Fibroblast of skin of scalp (primary cell): ENCODE results near the gene NLGN1.
A peak's percentile ranks its signal among the peaks of the same experiment; 100 is the strongest.
"Not testable (repeated sequence)": the region's sequence is repeated elsewhere in the genome, so short reads cannot be mapped to it uniquely, and the experiment has no call there.

ENCODE experiments used
- DNase-seq: peaks from one replicate; pipeline ENCODE4 v3.0.0-alpha.2; 2013

The NLGN1 gene

DNA sequence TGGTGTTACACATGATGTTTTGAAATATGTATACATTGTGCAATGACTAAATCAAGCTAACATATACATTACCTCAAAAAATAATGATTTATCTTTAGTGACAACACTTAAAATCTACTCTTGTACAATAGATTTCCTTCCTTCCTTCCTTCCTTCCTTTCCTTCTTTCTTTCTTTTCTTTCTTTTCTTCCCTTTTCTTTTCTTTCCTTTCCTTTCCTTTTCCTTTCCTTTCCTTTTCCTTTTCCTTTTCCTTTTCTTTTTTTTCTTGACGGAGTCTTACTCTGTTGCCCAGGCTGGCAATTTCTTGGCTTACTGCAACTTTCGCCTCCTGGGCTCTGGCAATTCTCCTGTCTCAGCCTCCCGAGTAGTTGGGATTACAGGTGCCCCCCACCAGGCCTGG lies 170.5 kb downstream of the NLGN1 start:
- DNase-seq, result no peak

DNA sequence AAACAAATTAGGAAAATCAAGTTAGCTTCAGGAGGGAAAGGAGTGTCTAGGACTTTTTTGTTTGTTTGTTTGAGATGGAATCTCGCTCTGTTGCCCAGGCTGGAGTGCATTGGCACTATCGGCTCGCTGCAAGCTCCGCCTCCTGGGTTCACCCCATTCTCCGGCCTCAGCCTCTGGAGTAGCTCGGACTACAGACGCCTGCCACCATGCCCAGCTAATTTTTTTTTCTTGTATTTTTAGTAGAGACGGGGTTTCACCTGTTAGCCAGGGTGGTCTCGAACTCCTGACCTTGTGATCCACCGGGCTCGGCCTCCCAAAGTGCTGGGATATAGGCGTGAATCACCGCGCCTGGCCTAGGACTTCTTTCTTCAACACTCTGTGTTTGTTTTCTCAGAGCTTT lies 171.1 kb downstream of the NLGN1 start:
- no peak for DNase-seq

DNA sequence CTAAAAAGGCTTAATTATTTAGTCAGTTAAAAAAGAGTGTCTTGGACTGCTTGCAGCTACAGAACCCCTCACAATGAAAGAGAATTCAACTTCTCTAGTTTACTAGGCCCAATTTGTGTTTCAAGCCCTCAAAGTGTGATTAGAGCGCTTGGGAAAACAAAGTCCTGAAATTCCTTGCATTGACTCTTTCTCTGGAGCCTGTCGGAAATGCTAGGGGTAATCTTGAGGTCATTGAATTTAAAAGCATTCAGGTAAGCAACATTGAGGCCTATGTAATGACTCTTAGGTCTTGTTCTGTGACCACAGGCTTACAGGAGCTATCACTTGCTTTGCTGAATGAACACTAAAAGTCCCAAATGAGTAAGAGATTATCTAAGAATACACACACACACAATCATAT lies 186.0 kb downstream of the NLGN1 start:
- no peak for DNase-seq

DNA sequence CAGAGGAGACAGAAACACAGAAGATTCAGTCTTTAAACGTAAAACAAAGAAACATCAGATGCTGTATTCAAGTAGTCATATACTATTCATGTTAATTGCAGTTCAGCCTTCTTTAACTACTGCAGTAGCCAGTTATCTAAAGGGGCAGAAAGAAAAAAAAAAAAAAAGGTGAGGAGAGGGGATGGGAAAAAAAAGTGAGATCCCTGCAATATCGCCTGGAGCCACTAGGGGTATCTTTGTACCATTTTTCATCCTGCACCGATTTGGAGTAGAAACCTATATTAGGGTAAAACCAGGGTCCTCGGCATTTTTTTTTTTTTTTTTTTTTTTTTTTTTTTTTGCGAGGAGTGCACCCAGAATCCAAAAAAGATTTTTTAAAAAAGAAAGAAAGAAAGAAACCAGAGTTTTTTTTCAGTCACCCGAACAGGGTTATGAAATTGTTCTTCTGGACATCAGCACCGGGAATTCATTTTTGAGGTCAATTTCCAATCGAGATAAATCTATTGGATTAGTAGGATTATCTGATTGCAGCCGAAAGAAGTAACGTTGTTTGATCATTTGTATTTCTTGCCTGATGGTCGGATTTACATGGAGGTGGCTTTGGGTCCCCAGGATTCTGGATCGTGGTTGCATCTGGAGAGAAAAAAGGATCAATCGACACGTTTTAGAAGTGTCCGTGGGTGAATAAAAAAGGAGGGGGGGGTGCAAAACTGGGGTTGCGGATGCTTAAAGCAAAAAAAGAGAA lies 186.7 kb downstream of the NLGN1 start:
- peak; percentile 62 for DNase-seq

DNA sequence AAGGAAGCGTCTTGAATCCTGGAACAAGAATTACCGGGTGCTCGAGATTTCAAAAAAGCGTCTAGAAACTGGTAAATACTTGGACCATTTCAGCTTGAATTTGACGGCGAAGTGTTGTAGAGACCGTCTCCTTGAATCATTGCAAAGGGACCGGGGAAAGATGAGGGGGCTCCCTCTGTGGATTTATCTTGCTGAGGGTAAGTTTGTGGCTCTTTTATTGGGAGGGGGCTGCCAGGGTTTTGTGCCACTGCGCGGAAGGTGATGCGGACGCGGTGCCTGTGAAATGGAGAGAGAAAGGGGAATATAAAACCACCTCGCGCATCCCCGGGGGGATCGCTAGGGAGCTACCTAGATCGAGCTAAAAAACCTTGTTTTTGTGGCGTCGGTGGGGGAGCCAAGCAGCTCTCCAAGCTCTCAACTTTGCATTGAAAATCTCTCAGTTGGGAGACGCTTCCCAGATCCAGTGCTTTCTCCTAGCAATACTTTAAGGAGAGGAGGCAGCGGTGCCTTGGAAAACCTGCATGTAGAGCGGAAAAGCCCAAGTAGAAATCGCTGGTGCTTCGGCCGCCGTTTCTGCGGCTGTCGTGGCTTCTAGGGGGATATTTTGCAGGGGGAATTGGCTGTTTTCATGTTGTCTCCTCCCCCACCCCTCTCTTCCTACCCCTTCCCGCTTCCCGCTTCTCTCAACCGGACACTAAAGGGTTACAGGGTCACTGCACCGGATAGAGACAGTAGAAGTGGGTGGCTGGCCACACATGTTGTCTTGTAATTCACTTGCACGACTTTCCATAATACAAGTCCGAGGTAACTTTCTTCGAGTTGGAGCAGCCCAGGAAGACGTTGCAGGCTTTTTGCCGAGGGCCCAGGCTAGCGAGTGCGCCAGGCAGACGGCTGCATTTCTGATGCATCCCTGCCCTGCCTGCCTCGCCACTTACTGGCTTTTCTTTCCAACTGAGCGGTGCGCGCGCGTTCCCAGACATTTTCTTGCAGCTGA lies 187.6 kb downstream of the NLGN1 start:
- DNase-seq, result peak; percentile 58

DNA sequence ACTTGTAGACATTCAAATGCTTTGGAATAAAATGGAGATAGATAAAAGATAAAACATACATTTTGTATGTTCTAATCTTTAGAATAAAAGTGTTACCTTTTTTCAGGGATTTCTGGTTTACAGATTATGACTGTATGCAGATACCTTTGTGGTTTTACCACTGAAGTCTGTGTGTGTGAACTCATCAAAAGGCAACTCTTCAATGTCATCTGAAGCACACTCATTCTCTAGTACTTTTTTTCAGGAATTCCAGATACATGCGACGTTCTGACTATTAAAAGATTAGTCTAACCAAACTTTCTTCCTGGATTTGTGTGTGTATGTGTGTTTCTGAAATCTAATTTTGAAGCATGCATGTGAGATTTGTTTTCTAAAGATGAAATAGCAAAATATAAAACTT lies 188.6 kb downstream of the NLGN1 start:
- no peak for DNase-seq

DNA sequence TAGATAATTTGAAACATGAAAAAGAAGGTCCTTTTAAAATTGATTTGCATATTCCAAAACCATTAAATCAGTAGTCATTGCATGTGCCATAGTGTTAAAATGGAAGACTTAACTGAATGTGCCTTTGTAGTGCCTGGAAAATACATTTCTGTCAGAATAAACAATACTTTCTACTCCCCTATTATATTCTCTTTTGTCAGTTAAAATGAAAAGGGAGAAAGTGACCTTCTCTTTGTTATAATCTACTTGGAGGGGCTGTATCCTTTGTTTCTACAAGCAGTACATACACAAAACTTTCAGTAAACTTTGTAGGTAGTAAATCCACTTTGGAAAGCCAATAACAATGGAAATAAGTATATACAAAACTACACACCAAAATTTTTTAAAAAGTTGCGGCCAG lies 189.5 kb downstream of the NLGN1 start:
- DNase-seq, result no peak

DNA sequence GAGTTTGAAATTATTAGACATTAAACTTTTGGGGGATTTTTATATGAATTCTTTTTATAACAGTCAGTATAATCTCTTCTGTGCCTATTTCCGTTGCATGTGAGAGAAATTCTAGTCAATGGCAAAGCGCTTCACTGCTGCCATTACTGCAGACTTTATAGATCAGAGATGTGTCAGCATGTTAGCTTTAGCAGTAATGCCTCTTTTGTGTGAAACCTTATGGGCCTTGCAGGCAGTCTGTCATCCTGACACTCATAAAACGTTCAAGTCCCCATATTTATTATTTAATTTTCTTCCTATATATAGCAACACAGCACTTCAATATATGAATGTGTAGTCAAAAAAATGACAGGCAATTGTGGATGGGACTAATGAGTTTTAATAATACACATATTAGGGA lies 191.0 kb downstream of the NLGN1 start:
- DNase-seq, result no peak

DNA sequence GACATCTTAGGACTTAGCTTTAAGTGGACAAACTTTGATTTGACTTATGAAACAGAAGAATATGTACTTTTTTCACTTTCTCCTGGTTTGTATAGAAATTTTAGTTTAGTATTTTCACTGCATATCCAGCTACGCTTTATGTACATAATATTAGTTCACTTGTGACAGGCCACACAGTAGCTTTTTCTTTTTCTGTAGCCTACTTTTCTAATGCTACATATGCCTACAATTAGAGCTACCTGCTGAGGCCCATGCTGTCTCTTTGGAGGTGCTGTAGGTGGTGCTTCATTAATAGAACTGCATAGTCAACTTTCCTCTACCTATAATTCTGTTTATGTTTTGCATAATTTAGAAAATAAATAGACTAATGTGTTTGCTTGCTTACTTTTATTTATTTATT lies 191.6 kb downstream of the NLGN1 start:
- no peak for DNase-seq

DNA sequence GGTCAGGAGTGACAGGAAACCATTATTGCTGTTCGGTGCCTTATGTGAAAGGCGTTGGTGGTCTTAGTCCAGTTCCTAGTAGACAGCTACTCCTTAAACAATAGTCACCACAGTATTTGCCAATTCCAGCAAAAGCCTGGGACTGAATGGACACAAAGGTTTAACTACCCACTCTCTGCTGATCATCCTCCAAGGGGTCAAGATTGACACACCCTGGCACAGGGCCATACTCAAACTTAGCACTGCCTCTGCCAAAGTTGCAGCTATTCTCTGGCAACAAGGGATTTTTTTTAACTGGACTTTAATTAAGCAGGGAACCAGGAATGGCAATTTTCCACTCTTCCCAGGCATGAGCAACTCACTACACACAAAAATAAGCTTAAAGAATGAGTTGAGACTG lies 193.9 kb downstream of the NLGN1 start:
- no peak for DNase-seq

DNA sequence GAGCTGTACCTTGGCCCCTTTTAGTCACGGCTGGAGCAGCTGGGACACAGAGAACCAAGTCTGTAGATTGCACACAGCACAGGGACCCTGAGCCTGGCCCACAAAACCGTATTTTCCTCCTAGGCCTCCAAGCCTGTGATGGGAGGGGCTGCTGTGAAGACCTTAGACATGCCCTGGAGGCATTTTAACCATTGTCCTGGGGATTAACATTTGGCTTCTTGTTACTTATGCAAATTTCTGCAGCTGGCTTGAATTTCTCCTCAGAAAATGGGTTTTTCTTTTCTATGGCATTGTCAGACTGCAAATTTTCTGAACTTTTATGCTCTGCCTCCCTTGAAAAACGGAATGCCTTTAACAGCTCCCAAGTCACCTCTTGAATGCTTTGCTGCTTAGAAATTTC lies 197.3 kb downstream of the NLGN1 start:
- DNase-seq, result not testable (repeated sequence)

DNA sequence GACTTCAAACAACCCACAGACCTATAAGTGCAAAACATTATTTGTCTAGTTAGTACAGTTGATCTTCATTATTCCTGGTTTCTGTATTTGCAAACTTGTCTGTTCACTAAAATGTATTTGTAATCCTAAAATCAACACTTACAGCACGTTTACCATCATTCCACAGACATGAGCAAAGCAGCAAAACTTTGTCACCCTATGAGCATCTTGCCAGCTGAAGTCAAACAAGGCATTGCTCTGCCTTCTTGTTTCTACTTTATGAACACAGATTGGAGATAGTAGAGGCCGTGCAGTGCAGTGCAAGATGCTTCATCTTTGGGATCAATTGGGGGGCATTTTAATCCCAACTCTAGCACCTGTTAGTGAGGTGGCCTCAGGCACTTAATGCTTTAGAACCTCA lies 202.1 kb downstream of the NLGN1 start:
- peak; percentile 68 for DNase-seq

DNA sequence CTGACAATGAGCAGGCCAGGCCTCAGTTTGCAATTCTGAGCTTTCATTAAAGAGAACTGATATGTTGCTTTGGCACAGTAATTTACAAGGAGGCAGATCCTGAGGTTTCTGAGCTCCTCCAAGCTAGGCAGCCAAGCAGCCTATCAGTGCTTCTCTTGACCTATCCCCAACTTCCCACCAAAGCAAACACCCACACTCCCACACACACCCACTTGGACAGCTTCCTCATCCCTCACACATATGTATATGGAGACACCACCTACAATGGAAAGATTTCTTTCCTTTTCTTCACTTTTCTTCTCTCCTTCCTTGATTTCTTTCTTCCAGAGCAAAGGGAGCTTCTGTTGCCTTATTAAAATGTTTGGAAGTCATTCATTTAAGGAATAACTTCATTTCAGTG lies 217.0 kb downstream of the NLGN1 start:
- DNase-seq, result no peak

DNA sequence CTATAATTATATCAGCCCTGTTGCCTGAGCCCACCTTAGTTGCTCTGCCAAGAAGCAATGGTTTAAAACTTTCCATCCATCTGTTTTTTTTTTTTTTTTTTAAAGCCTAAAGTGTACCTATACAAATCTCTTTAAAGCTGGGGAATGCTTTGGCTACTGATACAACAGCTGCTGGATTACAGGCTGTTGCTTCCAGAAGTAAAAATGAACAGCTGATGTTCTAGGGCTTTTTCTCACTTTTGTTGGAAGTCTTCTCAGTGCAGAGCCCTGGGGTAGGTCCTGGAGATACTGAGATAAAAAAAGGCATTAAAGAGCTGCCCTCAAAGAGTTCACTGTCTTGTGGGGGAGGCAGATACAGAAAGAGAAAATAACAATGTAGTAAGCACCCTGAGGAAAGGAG lies 218.1 kb downstream of the NLGN1 start:
- DNase-seq, result no peak

DNA sequence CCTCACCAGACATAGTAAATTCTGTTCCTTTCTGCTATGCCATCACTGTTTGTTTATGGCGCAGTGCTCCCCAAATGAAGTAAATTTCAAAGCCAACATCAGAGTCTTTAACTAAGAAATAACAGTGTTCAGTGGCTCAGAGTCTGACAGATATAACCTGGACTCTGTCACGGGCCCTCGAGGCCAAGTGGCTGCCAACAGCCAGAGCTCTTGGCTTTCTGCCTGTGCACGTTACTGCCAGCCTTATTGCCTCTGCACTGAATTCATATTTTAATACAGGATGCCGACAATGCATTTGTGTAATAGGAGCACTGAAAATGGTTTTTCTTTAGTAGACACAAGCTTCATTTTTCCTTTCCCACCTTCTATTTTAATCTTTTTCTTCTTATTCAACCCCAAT lies 219.9 kb downstream of the NLGN1 start:
- DNase-seq, result no peak

DNA sequence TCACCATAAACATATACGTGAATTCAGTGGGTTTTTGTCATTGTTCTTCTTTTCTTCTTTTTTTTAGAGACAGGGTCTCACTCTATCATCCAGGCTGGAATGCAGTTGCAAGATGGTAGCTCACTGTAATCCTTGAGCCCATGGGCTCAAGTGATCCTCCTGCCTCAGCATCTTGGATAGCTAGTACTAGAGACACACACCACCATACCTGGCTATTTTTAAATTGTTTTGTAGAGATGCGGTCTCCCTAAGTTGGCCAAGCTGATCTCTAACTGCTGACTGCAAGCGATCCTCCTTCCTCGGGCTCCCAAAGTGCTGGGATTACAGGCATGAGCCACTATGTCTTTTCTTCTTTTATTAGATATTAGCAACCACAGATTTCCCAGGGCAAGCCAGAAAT lies 220.6 kb downstream of the NLGN1 start:
- DNase-seq, result no peak

DNA sequence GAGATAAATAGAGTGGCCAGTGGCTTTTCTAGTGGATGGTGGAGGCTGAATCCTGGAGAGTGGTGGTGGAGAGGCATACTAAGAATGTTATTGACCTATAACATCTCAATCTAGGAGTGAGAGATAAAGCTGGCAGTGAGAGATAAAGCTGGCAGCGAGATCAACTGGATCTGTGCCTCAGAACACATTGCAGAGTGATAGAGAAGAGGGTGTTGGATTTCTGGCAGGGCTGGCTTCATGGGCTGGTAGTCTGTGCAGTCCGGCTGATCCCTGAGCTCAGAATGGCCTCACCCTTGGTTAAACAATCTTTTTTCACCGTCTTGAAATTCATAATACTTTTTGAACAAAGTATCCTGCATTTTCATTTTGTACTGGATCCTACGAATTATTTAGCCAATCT lies 221.2 kb downstream of the NLGN1 start:
- no peak for DNase-seq

DNA sequence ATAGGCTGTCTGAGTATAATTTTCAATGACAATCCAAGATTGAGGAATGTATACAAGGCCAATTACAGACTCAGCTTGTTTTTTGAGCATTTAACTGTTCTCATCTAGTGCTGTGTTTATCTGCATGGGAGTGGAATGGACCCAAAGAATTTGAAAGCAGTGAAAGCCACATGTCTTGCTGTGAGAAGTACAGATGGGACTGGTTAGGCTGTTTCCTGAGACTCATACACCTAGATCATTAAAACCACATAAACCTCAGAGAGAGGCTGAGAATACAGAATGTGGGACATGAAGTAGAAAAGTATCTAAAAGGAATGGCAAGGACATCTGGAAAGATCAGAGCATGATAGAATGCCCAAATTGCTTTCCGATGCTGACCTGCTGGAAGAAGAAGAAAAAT lies 224.6 kb downstream of the NLGN1 start:
- DNase-seq, result peak; percentile 35

DNA sequence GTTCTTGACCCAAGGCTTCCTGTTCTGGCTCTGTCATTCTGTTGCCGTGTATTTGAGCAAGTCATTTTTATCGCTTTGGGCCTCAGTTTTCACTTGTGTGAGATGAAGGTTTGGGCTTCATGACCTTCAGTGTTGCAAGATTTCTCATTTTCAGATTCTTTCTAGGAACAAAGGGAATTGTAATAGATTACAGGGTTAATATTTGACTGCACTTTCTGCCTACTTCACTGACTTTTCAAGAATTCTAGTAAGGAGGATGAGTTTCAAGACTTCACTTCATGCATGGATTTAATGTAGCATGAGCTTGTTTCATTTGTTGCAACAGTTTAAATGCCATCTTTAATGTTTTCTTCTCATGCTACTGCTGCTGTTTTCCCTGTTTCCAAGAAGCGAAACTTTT lies 226.5 kb downstream of the NLGN1 start:
- no peak for DNase-seq

DNA sequence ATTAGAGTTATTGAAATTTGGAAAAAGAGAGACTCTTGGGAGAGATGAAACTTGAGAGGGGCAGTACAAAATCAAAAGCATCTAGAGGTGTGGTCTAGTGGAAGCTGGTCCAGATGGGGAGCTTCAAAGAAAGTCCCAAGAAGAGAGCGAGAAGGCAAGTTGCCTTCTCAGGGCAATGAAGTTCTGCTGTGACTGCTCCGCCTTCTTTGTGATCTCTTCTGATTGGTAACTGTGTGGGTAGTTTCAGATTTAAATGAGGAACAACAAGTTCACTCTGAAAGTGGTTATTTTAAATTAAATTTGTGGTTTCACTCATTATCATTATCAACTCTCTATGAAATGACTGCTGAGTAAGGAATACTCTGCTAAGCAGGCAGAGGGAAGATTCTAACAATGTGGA lies 233.3 kb downstream of the NLGN1 start:
- no peak for DNase-seq

DNA sequence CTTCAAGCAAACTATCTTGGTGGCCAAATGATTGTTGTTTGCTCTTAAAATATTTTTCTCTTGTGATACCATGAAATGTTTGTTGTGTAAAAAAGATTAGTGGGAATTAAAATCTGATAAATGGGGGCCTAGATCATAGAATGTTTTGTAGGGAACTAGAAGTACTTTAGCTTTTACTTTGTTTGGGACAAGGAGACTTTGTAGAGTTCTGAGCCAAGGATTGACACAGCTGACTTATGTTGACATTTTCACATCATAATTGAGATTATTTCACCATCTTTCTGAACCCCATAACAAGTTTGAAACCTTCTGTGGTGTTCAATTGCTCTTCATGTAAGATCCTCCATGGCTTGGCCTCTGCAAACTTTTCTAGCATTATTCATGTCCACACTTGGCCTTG lies 235.4 kb downstream of the NLGN1 start:
- no peak for DNase-seq

DNA sequence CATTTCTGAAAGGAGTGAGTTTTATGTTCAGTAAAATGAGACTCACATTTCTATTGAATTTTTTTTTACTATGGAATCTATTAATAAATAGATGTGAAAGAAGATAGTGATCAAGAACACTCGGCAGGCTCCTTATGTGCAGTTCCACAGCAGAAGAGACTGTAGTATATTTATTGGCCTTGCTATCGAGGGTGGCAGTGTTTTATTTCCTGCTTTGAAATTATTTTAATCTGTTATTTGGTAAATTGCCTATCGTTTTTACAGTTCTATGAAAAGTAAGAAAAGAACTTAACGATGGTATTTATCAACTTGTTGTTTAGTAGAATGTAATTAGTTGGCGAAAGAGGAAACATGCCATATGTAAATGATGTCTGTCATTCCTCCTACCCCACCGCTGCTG lies 238.3 kb downstream of the NLGN1 start:
- DNase-seq, result no peak

DNA sequence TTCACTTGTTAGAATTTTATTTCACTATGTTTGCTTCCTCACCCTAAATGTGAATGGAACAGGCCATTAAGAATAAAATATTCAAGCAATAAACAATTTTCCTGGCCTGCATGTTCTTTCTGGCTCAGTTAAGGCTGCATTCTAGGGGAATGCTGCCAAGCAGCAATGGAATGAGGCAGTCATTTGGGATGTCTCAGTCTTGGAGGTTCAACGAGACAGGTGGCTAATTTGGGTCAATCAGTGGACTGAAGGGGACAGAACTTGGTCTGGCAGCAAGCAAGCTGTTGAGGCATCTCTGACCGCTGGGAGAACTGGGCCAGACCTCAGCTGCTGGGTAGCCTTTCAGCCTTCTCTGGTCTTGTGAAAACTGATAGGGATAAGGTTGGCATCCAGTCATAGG lies 241.6 kb downstream of the NLGN1 start:
- DNase-seq, result no peak

DNA sequence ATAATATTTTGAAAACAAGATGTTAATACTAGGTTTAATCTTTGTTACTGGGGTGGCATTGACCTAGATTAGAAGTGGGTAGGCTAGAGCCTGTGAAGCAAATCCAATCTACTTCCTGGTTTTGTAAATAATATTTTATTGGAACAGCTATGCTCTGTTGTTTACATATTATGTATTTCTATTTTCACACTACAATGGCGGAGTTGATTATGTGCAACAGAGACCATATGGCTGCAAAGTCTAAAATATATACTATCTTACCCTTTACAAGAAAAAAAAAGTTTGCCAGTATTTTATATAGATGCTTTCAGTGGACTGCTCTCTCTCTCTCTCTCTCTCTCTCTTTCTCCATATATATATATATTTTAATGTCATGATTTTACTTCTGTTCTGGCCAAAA lies 244.2 kb downstream of the NLGN1 start:
- no peak for DNase-seq
